HCT116 (cell line): ENCODE measurements around the gene LTBP1. TPM values are rescaled to one million over a fixed set of nuclear protein-coding genes. Genes with fewer than 3 reads are reported as not detected.

ENCODE experiments used
- ATAC-seq: fragments of 200-7000 bp; cut with Tn5 transposase; 2 replicates; pipeline ENCODE4 v1.9.1; 2020; ENCODE audit warnings: mild to moderate bottlenecking, moderate library complexity
- BruUV-seq: library from RNA; stranded (reverse); fragments of 400-500 nt; replicated peaks from 2 replicates; lab custom pipeline; 2021; lab: Mats Ljungman, UMichigan
- CTCF ChIA-PET: fragments of 300-600 bp; sonication (Branson Sonifier 250); formaldehyde crosslinking; loops from one replicate; lab custom pipeline; 2021; ENCODE audit warnings: antibody characterized with exemption; lab: Charles Lee
- POLR2A ChIA-PET: fragments of 300-600, 350-600 bp; sonication (Branson Sonifier 250); formaldehyde crosslinking; loops from one replicate; lab custom pipeline; 2021; ENCODE audit warnings: antibody characterized with exemption; lab: Charles Lee
- RAD21 ChIA-PET, 2 experiments: fragments of 300-600 bp; sonication (Branson Sonifier 250); formaldehyde crosslinking; loops; one replicate each; lab custom pipeline; 2023; ENCODE audit warnings: low total read pairs in 2 of 2; ENCODE audit not compliant: uncharacterized antibody in 2 of 2, unreplicated experiment in 2 of 2, low non-redundant PET in 1 of 2; lab: Charles Lee
- DNase-seq: peaks from one replicate; pipeline ENCODE4 v3.0.0-alpha.2; 2010; ENCODE audit warnings: low read depth, low spot score
- H2AFZ ChIP-seq: fragments of 200-600 bp; shearing (Covaris generic), sonication (generic); 2 replicates; pipeline ENCODE4 v1.6.1; 2017; ENCODE audit warnings: low read depth, mixed run types, mixed read lengths, antibody characterized with exemption, low read length; ENCODE audit not compliant: poor library complexity, severe bottlenecking
- H3K27ac ChIP-seq: 2 replicates; pipeline ENCODE4 v1.5.1; 2012; ENCODE audit warnings: low read depth, low read length
- H3K27me3 ChIP-seq: fragments of 200-600 bp; sonication (generic); 2 replicates; pipeline ENCODE4 v1.6.1; 2016; ENCODE audit warnings: mixed run types, low read length, mixed read lengths; ENCODE audit not compliant: insufficient read depth
- H3K36me3 ChIP-seq, 2 experiments: fragments of 200-500 bp in 1 of 2; fragments of 200-600 bp in 1 of 2; sonication (Bioruptor generic) in 1 of 2; sonication (generic) in 1 of 2; 2 replicates each; pipeline versions ENCODE4 v1.5.1 to v1.6.1; 2014 to 2016; ENCODE audit warnings: low read length in 2 of 2, inconsistent platforms in 1 of 2, mixed read lengths in 1 of 2, mixed run types in 1 of 2; ENCODE audit not compliant: insufficient read depth in 2 of 2, control insufficient read depth in 1 of 2
- H3K4me1 ChIP-seq, 2 experiments: fragments of 200-600 bp in 1 of 2; sonication (generic) in 1 of 2; 2 replicates each; pipeline versions ENCODE4 v1.5.1 to v1.6.1; 2012 to 2017; ENCODE audit warnings: low read length in 2 of 2, inconsistent platforms in 1 of 2, mild to moderate bottlenecking in 1 of 2, mixed read lengths in 1 of 2, mixed run types in 1 of 2, moderate library complexity in 1 of 2; ENCODE audit not compliant: insufficient read depth in 2 of 2, control insufficient read depth in 1 of 2
- H3K4me2 ChIP-seq: fragments of 200-600 bp; sonication (generic); 2 replicates; pipeline ENCODE4 v1.6.1; 2017; ENCODE audit warnings: mixed run types, low read length, mixed read lengths
- H3K4me3 ChIP-seq, 2 experiments: fragments of 200-600 bp in 1 of 2; sonication (generic) in 1 of 2; replicated peaks in 1 of 2; 2 replicates each; pipeline ENCODE4 v1.5.1; 2011 to 2016; ENCODE audit warnings: low read length in 2 of 2, control low read depth in 1 of 2, low read depth in 1 of 2, mild to moderate bottlenecking in 1 of 2, mixed read lengths in 1 of 2, mixed run types in 1 of 2
- H3K79me2 ChIP-seq: fragments of 200-600 bp; sonication (generic); 2 replicates; pipeline ENCODE4 v1.6.1; 2017; ENCODE audit warnings: mild to moderate bottlenecking, mixed run types, low read length, moderate library complexity, mixed read lengths; ENCODE audit not compliant: insufficient read depth
- H3K9ac ChIP-seq: fragments of 200-600 bp; sonication (generic); 2 replicates; pipeline ENCODE4 v1.6.1; 2016; ENCODE audit warnings: low read length, mixed read lengths
- H3K9me2 ChIP-seq: fragments of 200-600 bp; sonication (generic), shearing (Covaris generic); 2 replicates; pipeline ENCODE4 v1.6.1; 2017; ENCODE audit warnings: mixed run types, mild to moderate bottlenecking, moderate library complexity; ENCODE audit not compliant: insufficient read depth
- H3K9me3 ChIP-seq, 2 experiments: fragments of 200-500 bp in 1 of 2; fragments of 200-600 bp in 1 of 2; sonication (Bioruptor generic) in 1 of 2; sonication (generic) in 1 of 2; 2 replicates each; pipeline ENCODE4 v1.6.1; 2014 to 2017; ENCODE audit warnings: low read length in 2 of 2, mixed read lengths in 2 of 2, inconsistent platforms in 1 of 2, low read depth in 1 of 2, mild to moderate bottlenecking in 1 of 2, mixed run types in 1 of 2, moderate library complexity in 1 of 2; ENCODE audit not compliant: control insufficient read depth in 1 of 2, insufficient read depth in 1 of 2
- H4K20me1 ChIP-seq: fragments of 200-600 bp; sonication (generic), shearing (Covaris generic); 2 replicates; pipeline ENCODE4 v1.6.1; 2017; ENCODE audit warnings: mixed run types, mild to moderate bottlenecking, moderate library complexity; ENCODE audit not compliant: insufficient read depth
- ATF3 ChIP-seq: IDR thresholded peaks from 2 replicates; pipeline ENCODE4 v1.6.1; 2012
- CBX3 ChIP-seq: IDR thresholded peaks from 2 replicates; pipeline ENCODE4 v1.6.1; 2012; ENCODE audit warnings: low read depth
- CEBPB ChIP-seq: IDR thresholded peaks from 2 replicates; pipeline ENCODE4 v1.6.1; 2012; ENCODE audit warnings: low read depth
- EGR1 ChIP-seq: IDR thresholded peaks from 2 replicates; pipeline ENCODE4 v1.6.1; 2012; ENCODE audit warnings: low read depth
- EZH2 ChIP-seq: fragments of 200-600 bp; sonication (generic); IDR thresholded peaks from 2 replicates; pipeline ENCODE4 v1.6.1; 2017; ENCODE audit warnings: antibody characterized with exemption, mixed run types
- EZH2phosphoT487 ChIP-seq: fragments of 200-600 bp; IDR thresholded peaks from 2 replicates; pipeline ENCODE4 v1.6.1; 2018; ENCODE audit warnings: antibody characterized with exemption, borderline replicate concordance
- FOSL1 ChIP-seq: IDR thresholded peaks from 2 replicates; pipeline ENCODE4 v1.6.1; 2012; ENCODE audit warnings: low read depth
- JUND ChIP-seq: IDR thresholded peaks from 2 replicates; pipeline ENCODE4 v1.6.1; 2012
- POLR2AphosphoS5 ChIP-seq: IDR thresholded peaks from 2 replicates; pipeline ENCODE4 v1.6.1; 2011; ENCODE audit warnings: mild to moderate bottlenecking, low read depth, low read length, moderate library complexity
- SIN3A ChIP-seq: IDR thresholded peaks from 2 replicates; pipeline ENCODE4 v1.6.1; 2012; ENCODE audit warnings: low read depth
- SP1 ChIP-seq: IDR thresholded peaks from 2 replicates; pipeline ENCODE4 v1.6.1; 2012; ENCODE audit warnings: low read depth
- SRF ChIP-seq: IDR thresholded peaks from 2 replicates; pipeline ENCODE4 v1.6.1; 2012; ENCODE audit warnings: low read depth
- TCF7L2 ChIP-seq: IDR thresholded peaks from 2 replicates; pipeline ENCODE4 v1.7.0; 2011; ENCODE audit warnings: borderline replicate concordance, inconsistent platforms; ENCODE audit not compliant: insufficient read depth, insufficient read length; ENCODE audit errors: extremely low read depth
- YY1 ChIP-seq: IDR thresholded peaks from 2 replicates; pipeline ENCODE4 v1.6.1; 2011; ENCODE audit warnings: low read length, low read depth, moderate library complexity, mild to moderate bottlenecking; ENCODE audit not compliant: insufficient replicate concordance; ENCODE audit errors: extremely low read depth
- ZBTB33 ChIP-seq: IDR thresholded peaks from 2 replicates; pipeline ENCODE4 v1.6.1; 2011; ENCODE audit warnings: mild to moderate bottlenecking, low read length, moderate library complexity; ENCODE audit not compliant: insufficient replicate concordance; ENCODE audit errors: extremely low read depth
- ZNF274 ChIP-seq: fragments of 200-500 bp; sonication (Bioruptor generic); IDR thresholded peaks from 2 replicates; pipeline ENCODE4 v1.6.1; 2014; ENCODE audit warnings: mild to moderate bottlenecking, low read depth, low read length, inconsistent platforms
- intact Hi-C: fragments of 100-400 bp; cut with micrococcal nuclease; formaldehyde crosslinking; loops from 2 replicates; pipeline ENCODE4 v1.10.0; 2022
- total RNA-seq: library from RNA; stranded (reverse); gene quantifications from one replicate; pipeline ENCODE4 v1.2.1, GENCODE V29; 2021; ENCODE audit not compliant: unreplicated experiment
- TF ChIP-seq, protein P1 (sequence below): IDR thresholded peaks from 2 replicates; pipeline ENCODE4 v1.6.1; 2012; ENCODE audit warnings: low read depth
- TF ChIP-seq, protein P2 (sequence below), 3 experiments: fragments of 200-600 bp in 1 of 3; sonication (generic) in 1 of 3; IDR thresholded peaks in 2 of 3; conservative IDR thresholded peaks in 1 of 3; 2 replicates each; pipeline ENCODE4 v1.5.1; 2012 to 2017; ENCODE audit warnings: low read depth in 2 of 3, low read length in 2 of 3, antibody characterized with exemption in 1 of 3, borderline replicate concordance in 1 of 3, control low read depth in 1 of 3, mild to moderate bottlenecking in 1 of 3, mixed read lengths in 1 of 3, mixed run types in 1 of 3, moderate library complexity in 1 of 3; ENCODE audit not compliant: insufficient read depth in 1 of 3

Gene LTBP1
- total RNA-seq, 1 experiment from 2014 or later: 5.1 TPM

GRCh38 chr2:32901313-32901712 is 45.4 kb upstream of the LTBP1 start (continued):
- TF ChIP-seq, protein P1, sequence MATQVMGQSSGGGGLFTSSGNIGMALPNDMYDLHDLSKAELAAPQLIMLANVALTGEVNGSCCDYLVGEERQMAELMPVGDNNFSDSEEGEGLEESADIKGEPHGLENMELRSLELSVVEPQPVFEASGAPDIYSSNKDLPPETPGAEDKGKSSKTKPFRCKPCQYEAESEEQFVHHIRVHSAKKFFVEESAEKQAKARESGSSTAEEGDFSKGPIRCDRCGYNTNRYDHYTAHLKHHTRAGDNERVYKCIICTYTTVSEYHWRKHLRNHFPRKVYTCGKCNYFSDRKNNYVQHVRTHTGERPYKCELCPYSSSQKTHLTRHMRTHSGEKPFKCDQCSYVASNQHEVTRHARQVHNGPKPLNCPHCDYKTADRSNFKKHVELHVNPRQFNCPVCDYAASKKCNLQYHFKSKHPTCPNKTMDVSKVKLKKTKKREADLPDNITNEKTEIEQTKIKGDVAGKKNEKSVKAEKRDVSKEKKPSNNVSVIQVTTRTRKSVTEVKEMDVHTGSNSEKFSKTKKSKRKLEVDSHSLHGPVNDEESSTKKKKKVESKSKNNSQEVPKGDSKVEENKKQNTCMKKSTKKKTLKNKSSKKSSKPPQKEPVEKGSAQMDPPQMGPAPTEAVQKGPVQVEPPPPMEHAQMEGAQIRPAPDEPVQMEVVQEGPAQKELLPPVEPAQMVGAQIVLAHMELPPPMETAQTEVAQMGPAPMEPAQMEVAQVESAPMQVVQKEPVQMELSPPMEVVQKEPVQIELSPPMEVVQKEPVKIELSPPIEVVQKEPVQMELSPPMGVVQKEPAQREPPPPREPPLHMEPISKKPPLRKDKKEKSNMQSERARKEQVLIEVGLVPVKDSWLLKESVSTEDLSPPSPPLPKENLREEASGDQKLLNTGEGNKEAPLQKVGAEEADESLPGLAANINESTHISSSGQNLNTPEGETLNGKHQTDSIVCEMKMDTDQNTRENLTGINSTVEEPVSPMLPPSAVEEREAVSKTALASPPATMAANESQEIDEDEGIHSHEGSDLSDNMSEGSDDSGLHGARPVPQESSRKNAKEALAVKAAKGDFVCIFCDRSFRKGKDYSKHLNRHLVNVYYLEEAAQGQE: no peak

DNA sequence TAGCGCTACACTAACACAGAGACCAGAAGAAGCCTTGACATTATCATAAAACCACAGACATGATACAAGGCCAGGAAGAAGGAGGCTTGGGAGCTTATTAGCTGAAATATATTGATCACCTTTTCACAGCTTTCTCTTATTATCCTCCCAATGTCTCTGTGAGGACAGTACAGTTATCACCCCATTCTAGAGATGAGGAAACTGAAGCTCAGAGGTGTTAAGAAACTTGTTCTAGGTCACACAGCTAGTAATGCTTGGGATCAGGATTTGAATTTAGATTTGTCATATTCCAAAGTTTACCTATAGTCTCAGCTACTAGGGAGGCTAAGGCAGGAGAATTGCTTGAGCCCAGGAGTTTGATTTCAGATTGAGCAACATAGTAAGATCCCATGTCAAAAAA is 44.6 kb upstream of the LTBP1 start:
- DNase-seq: no peak
- POLR2A ChIA-PET: no interaction called here
- H3K4me3 ChIP-seq: no peak overlapping the region
- no peaks in the 10 kb centered on the region for H3K9me2 ChIP-seq
- no peaks in the 10 kb centered on the region for H4K20me1 ChIP-seq
- ATAC-seq: no peak
- intact Hi-C loops: no loop called here
- no peaks in the 10 kb centered on the region for H3K79me2 ChIP-seq
- H3K27ac ChIP-seq: no peak overlapping the region
- H3K4me2 ChIP-seq: no peak overlapping the region
- H3K27me3 ChIP-seq: no peaks in the 10 kb centered on the region; the same call in 1 of the 2 replicates
- H3K9ac ChIP-seq: no peak overlapping the region
- BruUV-seq: no TSS peak
- no peaks in the 10 kb centered on the region for H3K36me3 ChIP-seq
- H3K4me1 ChIP-seq: no peaks in the 10 kb centered on the region
- CTCF ChIA-PET: no interaction called here
- H2AFZ ChIP-seq: no peak overlapping the region
- H3K9me3 ChIP-seq: no peaks in the 10 kb centered on the region
- RAD21 ChIA-PET: no interaction called here
- TF ChIP-seq ZBTB33 (no peak), POLR2AphosphoS5 (no peak), FOSL1 (no peak), SRF (no peak), SIN3A (no peak), SP1 (no peak), ATF3 (no peak), EZH2 (no peak), CBX3 (no peak), TCF7L2 (no peak), EZH2phosphoT487 (no peak), JUND (no peak), ZNF274 (no peak), CEBPB (no peak), YY1 (no peak), EGR1 (no peak)
- TF ChIP-seq, protein P2, sequence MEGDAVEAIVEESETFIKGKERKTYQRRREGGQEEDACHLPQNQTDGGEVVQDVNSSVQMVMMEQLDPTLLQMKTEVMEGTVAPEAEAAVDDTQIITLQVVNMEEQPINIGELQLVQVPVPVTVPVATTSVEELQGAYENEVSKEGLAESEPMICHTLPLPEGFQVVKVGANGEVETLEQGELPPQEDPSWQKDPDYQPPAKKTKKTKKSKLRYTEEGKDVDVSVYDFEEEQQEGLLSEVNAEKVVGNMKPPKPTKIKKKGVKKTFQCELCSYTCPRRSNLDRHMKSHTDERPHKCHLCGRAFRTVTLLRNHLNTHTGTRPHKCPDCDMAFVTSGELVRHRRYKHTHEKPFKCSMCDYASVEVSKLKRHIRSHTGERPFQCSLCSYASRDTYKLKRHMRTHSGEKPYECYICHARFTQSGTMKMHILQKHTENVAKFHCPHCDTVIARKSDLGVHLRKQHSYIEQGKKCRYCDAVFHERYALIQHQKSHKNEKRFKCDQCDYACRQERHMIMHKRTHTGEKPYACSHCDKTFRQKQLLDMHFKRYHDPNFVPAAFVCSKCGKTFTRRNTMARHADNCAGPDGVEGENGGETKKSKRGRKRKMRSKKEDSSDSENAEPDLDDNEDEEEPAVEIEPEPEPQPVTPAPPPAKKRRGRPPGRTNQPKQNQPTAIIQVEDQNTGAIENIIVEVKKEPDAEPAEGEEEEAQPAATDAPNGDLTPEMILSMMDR (IDR thresholded peaks at IDR 0.05 in 2 of 3, conservative IDR thresholded peaks at IDR 0.05 in 1 of 3; ENCODE audit: borderline replicate concordance in 1 of 3, insufficient read depth in 1 of 3, low read depth in 2 of 3, low read length in 2 of 3): no peak
